Stimulated activated CD4-positive, alpha-beta T cell treated with anti-CD3 and anti-CD28 coated beads, Interleukin-1b, Interleukin-23, amount 100 ng/mL, for 48 hours (primary cell): ENCODE measurements around the gene ZNF333.
"Not testable (repeated sequence)": the region's sequence is repeated elsewhere in the genome, so short reads cannot be mapped to it uniquely, and the experiment has no call there.

Source experiments
- DNase-seq: peaks from one replicate; pipeline ENCODE4 v3.0.0-alpha.2; 2020

The ZNF333 gene

GRCh38 chr19:14700711-14701375 is 11.0 kb downstream of the ZNF333 start:
- no peak for DNase-seq

- DNase-seq: no peak
Measured at GRCh38 chr19:14703833-14704232, 14.0 kb downstream of the ZNF333 start.

- DNase-seq: no peak
Measured at GRCh38 chr19:14704450-14704849, 14.6 kb downstream of the ZNF333 start.

GRCh38 chr19:14715841-14716240 is 26.0 kb downstream of the ZNF333 start:
- no peak for DNase-seq

GRCh38 chr19:14718522-14719116 is 28.8 kb downstream of the ZNF333 start:
- no peak for DNase-seq

- no peak for DNase-seq
Measured at GRCh38 chr19:14719162-14719561, 29.3 kb downstream of the ZNF333 start.

GRCh38 chr19:14722127-14722526 is 32.3 kb downstream of the ZNF333 start:
- no peak for DNase-seq

GRCh38 chr19:14728595-14728994 is 38.7 kb downstream of the ZNF333 start:
- DNase-seq: no peak

- DNase-seq: no peak
Measured at GRCh38 chr19:14731200-14731599, 41.4 kb downstream of the ZNF333 start.

- no peak for DNase-seq
Measured at GRCh38 chr19:14732510-14732909, 42.7 kb downstream of the ZNF333 start.

GRCh38 chr19:14733574-14733973 is 43.7 kb downstream of the ZNF333 start:
- DNase-seq: no peak

- no peak for DNase-seq
Measured at GRCh38 chr19:14735915-14736314, 46.1 kb downstream of the ZNF333 start.

GRCh38 chr19:14746886-14747285 is 57.0 kb downstream of the ZNF333 start:
- no peak for DNase-seq

- DNase-seq: no peak
Measured at GRCh38 chr19:14748601-14749000, 58.8 kb downstream of the ZNF333 start.

- no peak for DNase-seq
Measured at GRCh38 chr19:14758816-14759215, 69.0 kb downstream of the ZNF333 start.

- no peak for DNase-seq
Measured at GRCh38 chr19:14761607-14762006, 71.8 kb downstream of the ZNF333 start.

GRCh38 chr19:14762111-14762510 is 72.3 kb downstream of the ZNF333 start:
- no peak for DNase-seq

- DNase-seq: no peak
Measured at GRCh38 chr19:14763497-14764145, 73.8 kb downstream of the ZNF333 start.

- no peak for DNase-seq
Measured at GRCh38 chr19:14764401-14764800, 74.6 kb downstream of the ZNF333 start.

- not testable (repeated sequence) for DNase-seq
Measured at GRCh38 chr19:14765403-14765802, 75.6 kb downstream of the ZNF333 start.

- not testable (repeated sequence) for DNase-seq
Measured at GRCh38 chr19:14765841-14766240, 76.0 kb downstream of the ZNF333 start.

GRCh38 chr19:14767466-14767971 is 77.7 kb downstream of the ZNF333 start:
- no peak for DNase-seq

GRCh38 chr19:14768001-14768400 is 78.2 kb downstream of the ZNF333 start:
- DNase-seq: no peak

GRCh38 chr19:14769201-14769600 is 79.4 kb downstream of the ZNF333 start:
- no peak for DNase-seq
